Measurements from ENCODE around the gene MTM1.

MTM1 gene

DNA sequence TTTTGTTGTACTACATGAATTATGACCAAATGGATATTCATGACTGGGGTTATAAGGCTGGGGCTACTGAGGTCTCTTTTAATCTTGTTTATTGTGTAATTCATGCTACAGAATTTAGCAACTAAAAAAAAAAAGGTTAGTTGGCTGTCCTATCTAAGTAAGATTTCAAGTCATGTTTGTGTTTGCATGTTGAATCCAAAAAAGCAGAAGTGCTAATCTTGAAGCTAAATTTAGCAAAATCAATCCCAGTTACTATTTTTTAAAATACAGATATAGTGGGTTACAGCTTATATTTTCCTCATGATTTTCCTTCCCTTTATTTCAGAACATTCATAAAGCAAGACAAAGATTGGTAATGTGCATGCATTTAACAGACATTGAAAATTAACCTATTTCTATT lies 144.2 kb downstream of the MTM1 start:
- no peak for DNase-seq (ENCODE audit: low read depth in 3 of 3)

DNA sequence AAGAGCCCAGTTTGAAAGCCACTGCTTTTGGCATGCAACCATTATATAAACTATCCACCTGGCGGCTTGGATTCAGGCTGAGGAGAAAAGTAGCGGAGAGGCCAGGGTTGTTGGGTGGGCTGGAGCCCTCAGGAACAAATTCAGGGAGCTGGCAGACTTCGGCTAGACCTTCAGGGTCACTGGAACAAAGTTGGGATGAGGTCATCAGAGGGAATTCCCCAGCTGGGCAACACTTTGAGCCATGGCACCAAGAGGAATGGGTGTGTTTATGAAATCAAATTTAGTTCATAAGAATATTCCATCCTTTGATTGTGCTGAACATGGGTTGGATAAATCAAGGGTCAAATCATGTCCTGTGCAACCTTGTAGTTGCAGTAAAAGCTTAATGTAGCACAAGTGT lies 146.8 kb downstream of the MTM1 start:
- no peak for DNase-seq (ENCODE audit: low read depth in 3 of 3)

DNA sequence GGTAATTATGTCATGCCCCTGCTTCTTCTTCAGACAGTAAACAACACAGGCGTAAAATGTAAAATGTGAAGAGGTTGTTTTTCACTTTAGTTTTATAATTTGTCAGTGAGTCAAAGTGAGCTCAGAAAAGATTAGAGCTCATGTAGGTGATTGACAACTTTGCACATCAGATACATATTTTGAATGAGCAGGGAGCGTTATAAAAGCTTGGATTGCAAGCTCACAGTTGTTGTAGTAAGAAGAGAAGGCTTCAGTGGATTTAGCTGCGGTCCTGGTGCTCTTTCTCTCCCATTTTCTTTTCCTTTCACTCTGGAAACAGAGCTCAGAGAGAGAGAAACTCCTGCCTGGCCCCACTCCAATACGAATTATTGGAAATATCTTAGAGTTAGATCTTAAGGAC lies 151.2 kb downstream of the MTM1 start:
- DNase-seq (ENCODE audit: low read depth in 3 of 3) = no peak

Measured in stimulated activated CD4-positive, alpha-beta T cell treated with anti-CD3 and anti-CD28 coated beads, TNF-alpha, amount 100 ng/mL, for 24 hours (primary cell).